OCI-LY1 (cell line): Measurements from ENCODE around the gene EFCAB7.

Experiments
- EZH2 ChIP-seq: fragments of 200-600 bp; sonication (generic), shearing (Covaris generic); IDR thresholded peaks from 2 replicates; pipeline ENCODE4 v1.8.0; 2017; ENCODE audit warnings: borderline replicate concordance, mixed run types, mild to moderate bottlenecking, antibody characterized with exemption, low read length, moderate library complexity, mixed read lengths
- TF ChIP-seq, protein P1 (sequence below): fragments of 200-600 bp; sonication (generic), shearing (Covaris generic); IDR thresholded peaks from 2 replicates; pipeline ENCODE4 v1.5.1; 2017; ENCODE audit warnings: mild to moderate bottlenecking, antibody characterized with exemption, low read length, moderate library complexity, mixed read lengths

DNA sequence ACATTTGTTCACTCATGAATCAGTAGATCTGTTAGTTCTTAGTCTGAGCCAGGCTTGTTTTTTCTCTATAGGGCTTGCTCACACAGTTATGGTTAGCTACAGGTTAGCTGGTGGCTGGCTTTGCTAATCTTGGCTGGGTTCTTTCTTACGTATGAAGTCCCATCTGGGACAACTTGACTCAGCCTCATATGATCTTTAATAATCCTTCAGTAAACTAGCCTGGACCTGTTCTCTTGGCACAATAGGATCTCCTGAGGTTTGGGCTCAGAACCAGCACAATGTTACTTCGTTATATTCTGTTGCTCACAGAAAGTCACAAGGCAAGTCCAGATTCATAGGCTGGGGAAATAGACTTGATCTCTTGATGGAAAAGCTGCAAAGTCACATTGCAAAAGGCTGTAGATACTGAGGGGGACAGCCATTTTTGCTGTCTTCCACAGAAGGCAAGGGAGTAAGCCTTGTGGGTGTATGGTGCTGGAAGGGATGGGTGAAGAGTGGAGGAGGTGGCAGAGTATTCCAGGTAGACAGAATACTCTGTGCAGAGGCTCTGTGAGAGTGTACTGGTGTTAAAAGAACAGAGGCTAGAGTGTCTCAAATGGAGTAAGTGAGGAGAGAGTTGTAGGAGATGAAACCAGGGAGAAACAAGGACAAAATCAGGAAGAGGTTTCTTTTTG is 24.4 kb downstream of the EFCAB7 start:
- TF ChIP-seq, protein P1, sequence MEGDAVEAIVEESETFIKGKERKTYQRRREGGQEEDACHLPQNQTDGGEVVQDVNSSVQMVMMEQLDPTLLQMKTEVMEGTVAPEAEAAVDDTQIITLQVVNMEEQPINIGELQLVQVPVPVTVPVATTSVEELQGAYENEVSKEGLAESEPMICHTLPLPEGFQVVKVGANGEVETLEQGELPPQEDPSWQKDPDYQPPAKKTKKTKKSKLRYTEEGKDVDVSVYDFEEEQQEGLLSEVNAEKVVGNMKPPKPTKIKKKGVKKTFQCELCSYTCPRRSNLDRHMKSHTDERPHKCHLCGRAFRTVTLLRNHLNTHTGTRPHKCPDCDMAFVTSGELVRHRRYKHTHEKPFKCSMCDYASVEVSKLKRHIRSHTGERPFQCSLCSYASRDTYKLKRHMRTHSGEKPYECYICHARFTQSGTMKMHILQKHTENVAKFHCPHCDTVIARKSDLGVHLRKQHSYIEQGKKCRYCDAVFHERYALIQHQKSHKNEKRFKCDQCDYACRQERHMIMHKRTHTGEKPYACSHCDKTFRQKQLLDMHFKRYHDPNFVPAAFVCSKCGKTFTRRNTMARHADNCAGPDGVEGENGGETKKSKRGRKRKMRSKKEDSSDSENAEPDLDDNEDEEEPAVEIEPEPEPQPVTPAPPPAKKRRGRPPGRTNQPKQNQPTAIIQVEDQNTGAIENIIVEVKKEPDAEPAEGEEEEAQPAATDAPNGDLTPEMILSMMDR = no peak
- no peak for TF ChIP-seq EZH2
